Measurements from ENCODE around the gene DDHD1. TPM values are rescaled to one million over a fixed set of nuclear protein-coding genes. Genes with fewer than 3 reads are reported as not detected.

Gene DDHD1
- total RNA-seq, 1 experiment from 2014 or later: 14.0 TPM

GRCh38 chr14:53020193-53020932 is 132.8 kb downstream of the DDHD1 start:
- CTCF ChIA-PET: no interaction called here
- TF ChIP-seq CTCF (IDR thresholded peaks at IDR 0.05; ENCODE audit: unreplicated experiment): no peak
- H3K9me3 Mint-ChIP-seq (ENCODE audit: low read depth, unreplicated experiment): peaks cover 2% of the 10 kb centered on the region
- no peaks in the 10 kb centered on the region for H3K4me1 Mint-ChIP-seq (ENCODE audit: low read depth, unreplicated experiment)
- peaks cover 16% of the 10 kb centered on the region for H3K27me3 Mint-ChIP-seq (ENCODE audit: unreplicated experiment)
- no peak for DNase-seq
- BruUV-seq (replicated peaks): no TSS peak
- intact Hi-C loops (cut with micrococcal nuclease; ENCODE audit: unreplicated experiment): no loop called here
- no peaks in the 10 kb centered on the region for H3K36me3 Mint-ChIP-seq (ENCODE audit: insufficient read depth, unreplicated experiment)
- no peak overlapping the region for H3K27ac Mint-ChIP-seq (ENCODE audit: unreplicated experiment)
- H3K4me3 Mint-ChIP-seq (ENCODE audit: low read depth, unreplicated experiment): no peak overlapping the region

- CTCF ChIA-PET: no interaction called here
- no peaks in the 10 kb centered on the region for H3K36me3 Mint-ChIP-seq (ENCODE audit: insufficient read depth, unreplicated experiment)
- no peak for DNase-seq
- peaks cover 2% of the 10 kb centered on the region for H3K9me3 Mint-ChIP-seq (ENCODE audit: low read depth, unreplicated experiment)
- no peak overlapping the region for H3K4me3 Mint-ChIP-seq (ENCODE audit: low read depth, unreplicated experiment)
- intact Hi-C loops (cut with micrococcal nuclease; ENCODE audit: unreplicated experiment): no loop called here
- TF ChIP-seq CTCF (IDR thresholded peaks at IDR 0.05; ENCODE audit: unreplicated experiment): no peak
- H3K4me1 Mint-ChIP-seq (ENCODE audit: low read depth, unreplicated experiment): no peaks in the 10 kb centered on the region
- peaks cover 16% of the 10 kb centered on the region for H3K27me3 Mint-ChIP-seq (ENCODE audit: unreplicated experiment)
- BruUV-seq (replicated peaks): no TSS peak
- no peak overlapping the region for H3K27ac Mint-ChIP-seq (ENCODE audit: unreplicated experiment)
Observed at GRCh38 chr14:53019406-53019805, 133.7 kb downstream of the DDHD1 start.

- intact Hi-C loops (cut with micrococcal nuclease; ENCODE audit: unreplicated experiment): no loop called here
- CTCF ChIA-PET: no interaction called here
- no peak for TF ChIP-seq CTCF (IDR thresholded peaks at IDR 0.05; ENCODE audit: unreplicated experiment)
- Mint-ChIP-seq H3K4me1 (ENCODE audit: low read depth, unreplicated experiment) (no peaks in the 10 kb centered on the region), H3K36me3 (ENCODE audit: insufficient read depth, unreplicated experiment) (no peaks in the 10 kb centered on the region), H3K27ac (ENCODE audit: unreplicated experiment) (no peak overlapping the region), H3K27me3 (ENCODE audit: unreplicated experiment) (peaks cover 16% of the 10 kb centered on the region), H3K4me3 (ENCODE audit: low read depth, unreplicated experiment) (no peak overlapping the region), H3K9me3 (ENCODE audit: low read depth, unreplicated experiment) (peaks cover 2% of the 10 kb centered on the region)
- BruUV-seq (replicated peaks): no TSS peak
- DNase-seq: no peak
Observed at GRCh38 chr14:53017837-53018236, 135.3 kb downstream of the DDHD1 start.

- peaks cover 16% of the 10 kb centered on the region for H3K27me3 Mint-ChIP-seq (ENCODE audit: unreplicated experiment)
- peaks cover 2% of the 10 kb centered on the region for H3K9me3 Mint-ChIP-seq (ENCODE audit: low read depth, unreplicated experiment)
- BruUV-seq (replicated peaks): no TSS peak
- no peaks in the 10 kb centered on the region for H3K36me3 Mint-ChIP-seq (ENCODE audit: insufficient read depth, unreplicated experiment)
- H3K27ac Mint-ChIP-seq (ENCODE audit: unreplicated experiment): no peak overlapping the region
- no peak overlapping the region for H3K4me3 Mint-ChIP-seq (ENCODE audit: low read depth, unreplicated experiment)
- intact Hi-C loops (cut with micrococcal nuclease; ENCODE audit: unreplicated experiment): no loop called here
- CTCF ChIA-PET: no interaction called here
- TF ChIP-seq CTCF (IDR thresholded peaks at IDR 0.05; ENCODE audit: unreplicated experiment): no peak
- no peaks in the 10 kb centered on the region for H3K4me1 Mint-ChIP-seq (ENCODE audit: low read depth, unreplicated experiment)
- DNase-seq: no peak
Observed at GRCh38 chr14:53016919-53017318, 136.2 kb downstream of the DDHD1 start.
